Right atrium auricular region (tissue), 2 donors: Measurements from ENCODE around the gene ERP27. TPM values are rescaled to one million over a fixed set of nuclear protein-coding genes. Genes with fewer than 3 reads are reported as not detected.

ENCODE experiments used
- DNase-seq: peaks from one replicate; pipeline ENCODE4 v3.0.0-alpha.2; 2019; ENCODE audit warnings: low spot score
- H3K27ac ChIP-seq, 2 donors: fragments of 200-600 bp; sonication (generic); 1 replicate in 1 of 2; 2 replicates in 1 of 2; pipeline ENCODE4 v1.5.1; 2016 to 2019
- H3K27me3 ChIP-seq, 2 donors: fragments of 200-600 bp; sonication (generic); one replicate each; pipeline versions ENCODE4 v1.5.1 to v1.6.0; 2017 to 2019
- H3K36me3 ChIP-seq: fragments of 200-600 bp; sonication (generic); one replicate; pipeline ENCODE4 v1.5.1; 2016
- H3K4me1 ChIP-seq, 2 donors: fragments of 200-600 bp; sonication (generic); one replicate each; pipeline versions ENCODE4 v1.5.1 to v1.6.0; 2017 to 2019
- H3K4me3 ChIP-seq, 2 donors: fragments of 200-600 bp; sonication (generic); 1 replicate in 1 of 2; 2 replicates in 1 of 2; pipeline ENCODE4 v1.5.1; 2017 to 2019; ENCODE audit warnings: mild to moderate bottlenecking in 1 of 2, moderate library complexity in 1 of 2
- H3K9me3 ChIP-seq, 2 donors: fragments of 200-600 bp; sonication (generic); one replicate each; pipeline ENCODE4 v1.5.1; 2019
- CTCF ChIP-seq, 2 donors: fragments of 200-600 bp; sonication (generic); IDR thresholded peaks; one replicate each; pipeline ENCODE4 v1.5.1; 2019; ENCODE audit warnings: antibody characterized with exemption in 2 of 2
- total RNA-seq, 2 donors: library from RNA; depleted of rRNA; stranded (reverse); fragments of >200 nt; gene quantifications; one replicate each; pipeline ENCODE4 v1.1.0, GENCODE V29; 2016

ERP27 gene
- total RNA-seq, 2 donors from 2014 or later: 0.31 to 0.70 TPM

- no peak for TF ChIP-seq CTCF (IDR thresholded peaks at IDR 0.05)
- peak; percentile 91 for DNase-seq
- peaks cover 0 to 21% of the 10 kb centered on the region in 2 donors for H3K4me1 ChIP-seq
- no peaks in the 10 kb centered on the region for H3K9me3 ChIP-seq
- H3K4me3 ChIP-seq: peak overlapping the region; percentile 35 to 50
- H3K27ac ChIP-seq: peak overlapping the region; percentile 79 to 80
- H3K27me3 ChIP-seq: no peaks in the 10 kb centered on the region
- H3K36me3 ChIP-seq: no peaks in the 10 kb centered on the region
Measured at GRCh38 chr12:14884458-14884878, 53.9 kb downstream of the ERP27 start.

GRCh38 chr12:14883686-14884085 is 54.7 kb downstream of the ERP27 start:
- no peak for DNase-seq
- peak overlapping the region; percentile 79 to 80 for H3K27ac ChIP-seq

GRCh38 chr12:14880890-14881453 is 57.4 kb downstream of the ERP27 start:
- TF ChIP-seq CTCF (IDR thresholded peaks at IDR 0.05): no peak

More at GRCh38 chr12:14883686-14884085, 54.7 kb downstream of the ERP27 start:
- H3K27me3 ChIP-seq: no peaks in the 10 kb centered on the region
- no peak for TF ChIP-seq CTCF (IDR thresholded peaks at IDR 0.05)
- peak overlapping the region; percentile 35 to 50 for H3K4me3 ChIP-seq
- H3K4me1 ChIP-seq: peaks cover 0 to 15% of the 10 kb centered on the region in 2 donors
- H3K36me3 ChIP-seq: no peaks in the 10 kb centered on the region
- H3K9me3 ChIP-seq: no peaks in the 10 kb centered on the region

GRCh38 chr12:14879222-14879933 is 59.0 kb downstream of the ERP27 start:
- Histone ChIP-seq H3K36me3 (no peaks in the 10 kb centered on the region), H3K9me3 (no peaks in the 10 kb centered on the region), H3K27me3 (no peaks in the 10 kb centered on the region), H3K27ac (peak overlapping the region; percentile 12 to 16), H3K4me3 (no peak overlapping the region), H3K4me1 (peaks cover 0 to 6% of the 10 kb centered on the region in 2 donors)
- no peak for TF ChIP-seq CTCF (IDR thresholded peaks at IDR 0.05)
- no peak for DNase-seq

More at GRCh38 chr12:14880890-14881453, 57.4 kb downstream of the ERP27 start:
- Histone ChIP-seq H3K27me3 (no peaks in the 10 kb centered on the region), H3K4me1 (peaks cover 0 to 12% of the 10 kb centered on the region in 2 donors), H3K27ac (no peak overlapping the region), H3K9me3 (no peaks in the 10 kb centered on the region), H3K4me3 (no peak overlapping the region), H3K36me3 (no peaks in the 10 kb centered on the region)
- DNase-seq: no peak

GRCh38 chr12:14878488-14878887 is 59.8 kb downstream of the ERP27 start:
- Histone ChIP-seq H3K9me3 (no peaks in the 10 kb centered on the region), H3K27me3 (no peaks in the 10 kb centered on the region), H3K36me3 (no peaks in the 10 kb centered on the region), H3K4me1 (no peaks in the 10 kb centered on the region), H3K27ac (no peak overlapping the region), H3K4me3 (no peak overlapping the region)
- TF ChIP-seq CTCF (IDR thresholded peaks at IDR 0.05): no peak
- DNase-seq: no peak
